Fibroblast of lung (primary cell): ENCODE measurements around the gene ABAT. TPM values are rescaled to one million over a fixed set of nuclear protein-coding genes. Genes with fewer than 3 reads are reported as not detected.
A peak's percentile ranks its signal among the peaks of the same experiment; 100 is the strongest.

Experiments
- DNase-seq, 2 donors: peaks; one replicate each; pipeline versions ENCODE4 v3.0.0 to v3.0.0-alpha.2; 2010; ENCODE audit warnings: low read depth in 2 of 2
- H2AFZ ChIP-seq: 2 replicates; pipeline ENCODE4 v1.5.1; 2012; ENCODE audit warnings: low read length, control low read depth, inconsistent platforms
- H3K27ac ChIP-seq: 2 replicates; pipeline ENCODE4 v1.5.1; 2011; ENCODE audit warnings: low read length, control low read depth; ENCODE audit not compliant: insufficient read depth
- H3K27me3 ChIP-seq: 2 replicates; pipeline ENCODE4 v1.5.1; 2011; ENCODE audit warnings: mild to moderate bottlenecking, low read length; ENCODE audit not compliant: control insufficient read depth, insufficient read depth
- H3K36me3 ChIP-seq: 2 replicates; pipeline ENCODE4 v1.5.1; 2011; ENCODE audit warnings: low read length; ENCODE audit not compliant: control insufficient read depth, insufficient read depth
- H3K4me1 ChIP-seq: 2 replicates; pipeline ENCODE4 v1.5.1; 2011; ENCODE audit warnings: low read length; ENCODE audit not compliant: control insufficient read depth, insufficient read depth; ENCODE audit errors: extremely low read depth
- H3K4me2 ChIP-seq: 2 replicates; pipeline ENCODE4 v1.5.1; 2011; ENCODE audit warnings: low read length, control low read depth; ENCODE audit not compliant: insufficient read depth; ENCODE audit errors: extremely low read depth
- H3K4me3 ChIP-seq, 4 experiments: fragments of 200-600 bp in 1 of 4; sonication (generic) in 1 of 4; replicated peaks in 1 of 4; 2 replicates each; pipeline ENCODE4 v1.5.1; 2011 to 2016; ENCODE audit warnings: low read length in 4 of 4, low read depth in 3 of 4, mild to moderate bottlenecking in 3 of 4, control low read depth in 2 of 4, inconsistent platforms in 1 of 4, mixed read lengths in 1 of 4; ENCODE audit not compliant: insufficient read depth in 1 of 4; ENCODE audit errors: control extremely low read depth in 1 of 4
- H3K79me2 ChIP-seq: 2 replicates; pipeline ENCODE4 v1.5.1; 2012; ENCODE audit warnings: mild to moderate bottlenecking, low read length, inconsistent platforms; ENCODE audit not compliant: control insufficient read depth, insufficient read depth
- H3K9ac ChIP-seq: 2 replicates; pipeline ENCODE4 v1.5.1; 2011; ENCODE audit warnings: mild to moderate bottlenecking, low read length, control low read depth; ENCODE audit not compliant: insufficient read depth
- H3K9me3 ChIP-seq: 2 replicates; pipeline ENCODE4 v1.5.1; 2012; ENCODE audit warnings: low read depth, low read length; ENCODE audit not compliant: control insufficient read depth, insufficient read depth
- H4K20me1 ChIP-seq: 2 replicates; pipeline ENCODE4 v1.5.1; 2011; ENCODE audit warnings: low read length; ENCODE audit not compliant: control insufficient read depth, insufficient read depth; ENCODE audit errors: extremely low read depth
- EZH2 ChIP-seq: IDR thresholded peaks from 2 replicates; pipeline ENCODE4 v1.5.1; 2012; ENCODE audit warnings: low read length, control low read depth, mild to moderate bottlenecking; ENCODE audit errors: missing control alignments
- polyA plus RNA-seq, 2 donors: library from polyadenylated mRNA; depleted of rRNA in 1 of 2; stranded (reverse) in 1 of 2; unstranded in 1 of 2; fragments of >200 nt; gene quantifications; 2 replicates each; pipeline ENCODE4 v1.2.1, GENCODE V29; 2011 to 2012; ENCODE audit warnings: missing spikeins in 1 of 2
- total RNA-seq: library from RNA; depleted of rRNA; stranded (reverse); fragments of >200 nt; gene quantifications from 2 replicates; pipeline ENCODE4 v1.2.1, GENCODE V29; 2014
- TF ChIP-seq, protein P1 (sequence below), 2 donors: IDR thresholded peaks in 1 of 2; conservative IDR thresholded peaks in 1 of 2; 1 replicate in 1 of 2; 2 replicates in 1 of 2; pipeline ENCODE4 v1.5.1; 2011 to 2012; ENCODE audit warnings: low read length in 2 of 2, control low read depth in 1 of 2, inconsistent platforms in 1 of 2, low read depth in 1 of 2, mild to moderate bottlenecking in 1 of 2

Gene ABAT
- total and polyA plus RNA-seq, 2 donors (not counting 1 experiment from before 2014, with no cell fraction given), result 1.8 TPM

DNA sequence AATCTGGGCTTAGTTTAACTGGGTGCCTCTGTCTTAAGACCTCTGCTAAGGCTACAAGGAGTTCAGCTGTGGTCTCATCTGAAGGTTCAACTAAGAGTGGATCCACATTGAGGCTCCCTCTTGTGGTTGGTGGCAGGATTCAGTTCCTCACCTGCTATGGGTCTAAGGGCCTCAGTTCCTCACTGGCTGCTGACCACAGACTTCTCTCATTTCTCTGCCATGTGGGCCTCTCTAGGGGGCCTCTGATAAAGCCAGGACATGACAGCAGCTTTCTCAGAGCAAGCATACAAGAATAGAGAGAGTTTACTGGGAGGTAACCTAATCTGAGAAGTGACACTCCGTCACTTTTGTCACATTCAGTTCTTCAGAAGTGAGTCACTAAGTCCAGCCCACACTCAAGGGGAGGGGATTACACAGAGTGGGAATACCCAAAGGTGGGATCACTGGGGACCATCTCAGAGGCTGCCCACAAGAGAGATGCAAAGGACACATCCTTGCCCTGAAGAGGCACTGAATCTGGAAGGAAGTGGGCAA is 19.2 kb upstream of the ABAT start:
- H3K79me2 ChIP-seq, result no peaks in the 10 kb centered on the region
- H4K20me1 ChIP-seq, result no peaks in the 10 kb centered on the region
- DNase-seq, result peak; percentile 18 to 39
- H3K9ac ChIP-seq, result no peak overlapping the region
- H3K36me3 ChIP-seq, result no peaks in the 10 kb centered on the region
- no peak overlapping the region for H3K4me2 ChIP-seq
- no peak overlapping the region for H2AFZ ChIP-seq
- no peaks in the 10 kb centered on the region for H3K27me3 ChIP-seq
- no peak overlapping the region for H3K27ac ChIP-seq
- TF ChIP-seq EZH2, result no peak
- TF ChIP-seq, protein P1, sequence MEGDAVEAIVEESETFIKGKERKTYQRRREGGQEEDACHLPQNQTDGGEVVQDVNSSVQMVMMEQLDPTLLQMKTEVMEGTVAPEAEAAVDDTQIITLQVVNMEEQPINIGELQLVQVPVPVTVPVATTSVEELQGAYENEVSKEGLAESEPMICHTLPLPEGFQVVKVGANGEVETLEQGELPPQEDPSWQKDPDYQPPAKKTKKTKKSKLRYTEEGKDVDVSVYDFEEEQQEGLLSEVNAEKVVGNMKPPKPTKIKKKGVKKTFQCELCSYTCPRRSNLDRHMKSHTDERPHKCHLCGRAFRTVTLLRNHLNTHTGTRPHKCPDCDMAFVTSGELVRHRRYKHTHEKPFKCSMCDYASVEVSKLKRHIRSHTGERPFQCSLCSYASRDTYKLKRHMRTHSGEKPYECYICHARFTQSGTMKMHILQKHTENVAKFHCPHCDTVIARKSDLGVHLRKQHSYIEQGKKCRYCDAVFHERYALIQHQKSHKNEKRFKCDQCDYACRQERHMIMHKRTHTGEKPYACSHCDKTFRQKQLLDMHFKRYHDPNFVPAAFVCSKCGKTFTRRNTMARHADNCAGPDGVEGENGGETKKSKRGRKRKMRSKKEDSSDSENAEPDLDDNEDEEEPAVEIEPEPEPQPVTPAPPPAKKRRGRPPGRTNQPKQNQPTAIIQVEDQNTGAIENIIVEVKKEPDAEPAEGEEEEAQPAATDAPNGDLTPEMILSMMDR (conservative IDR thresholded peaks at IDR 0.05 in 1 of 2, IDR thresholded peaks at IDR 0.05 in 1 of 2; ENCODE audit: low read depth in 1 of 2, low read length in 2 of 2), result peak; percentile 33 to 67
- H3K4me3 ChIP-seq, result no peak overlapping the region
- no peaks in the 10 kb centered on the region for H3K4me1 ChIP-seq
- no peaks in the 10 kb centered on the region for H3K9me3 ChIP-seq

DNA sequence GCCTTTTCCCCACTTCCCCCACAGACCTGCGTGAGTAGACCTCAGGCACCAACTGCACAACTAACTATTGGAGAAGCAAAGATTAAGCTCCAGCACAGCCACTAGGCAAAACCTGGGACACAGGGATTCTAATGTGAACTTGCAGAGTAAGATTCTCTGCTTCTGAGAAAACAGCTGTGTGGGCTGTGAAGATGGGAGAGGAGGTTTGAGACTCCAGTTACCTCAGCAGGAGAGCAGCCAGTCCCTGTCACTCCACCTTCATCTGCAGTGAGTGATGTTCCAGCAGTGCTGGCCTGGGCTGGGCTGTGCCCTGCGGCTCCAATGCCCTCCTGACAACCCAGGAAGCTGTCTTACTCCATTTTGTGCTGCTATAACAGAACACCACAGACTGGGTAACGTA is 18.0 kb upstream of the ABAT start:
- H3K79me2 ChIP-seq, result no peaks in the 10 kb centered on the region
- H3K4me1 ChIP-seq, result no peaks in the 10 kb centered on the region
- TF ChIP-seq, protein P1 (conservative IDR thresholded peaks at IDR 0.05 in 1 of 2, IDR thresholded peaks at IDR 0.05 in 1 of 2; ENCODE audit: low read depth in 1 of 2, low read length in 2 of 2), result no peak
- no peak for TF ChIP-seq EZH2
- no peaks in the 10 kb centered on the region for H3K27me3 ChIP-seq
- no peak for DNase-seq
- H3K4me3 ChIP-seq, result no peak overlapping the region
- no peaks in the 10 kb centered on the region for H3K36me3 ChIP-seq
- no peaks in the 10 kb centered on the region for H4K20me1 ChIP-seq
- H3K4me2 ChIP-seq, result no peak overlapping the region
- H3K27ac ChIP-seq, result no peak overlapping the region
- H3K9me3 ChIP-seq, result no peaks in the 10 kb centered on the region
- no peak overlapping the region for H3K9ac ChIP-seq
- no peak overlapping the region for H2AFZ ChIP-seq

DNA sequence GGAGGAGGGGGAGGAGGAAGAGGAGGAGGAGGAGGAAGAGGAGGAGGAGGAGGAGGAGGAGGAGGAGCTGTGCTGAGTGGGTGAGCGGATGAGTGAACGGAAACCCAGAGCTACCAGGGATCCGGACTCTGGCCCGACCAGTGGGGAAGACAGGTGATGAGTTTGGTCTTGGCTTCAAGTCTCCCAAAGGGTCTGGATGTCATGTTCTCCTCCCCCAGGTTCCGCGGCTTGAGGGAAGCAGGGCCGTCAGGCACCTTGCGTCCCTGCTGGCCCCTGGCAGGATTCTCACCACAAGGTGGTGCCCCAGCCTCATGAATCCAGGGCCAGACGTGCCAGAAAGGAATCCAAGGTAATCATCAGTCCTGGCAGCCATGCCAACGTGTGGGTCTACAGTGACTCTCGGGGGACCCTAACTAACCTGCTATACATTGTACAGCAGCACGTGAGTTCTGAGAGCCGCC is 13.5 kb upstream of the ABAT start:
- H3K4me1 ChIP-seq, result no peaks in the 10 kb centered on the region
- no peak overlapping the region for H3K27ac ChIP-seq
- H3K36me3 ChIP-seq, result no peaks in the 10 kb centered on the region
- peak; percentile 42 to 53 for DNase-seq
- H3K79me2 ChIP-seq, result no peaks in the 10 kb centered on the region
- no peaks in the 10 kb centered on the region for H3K9me3 ChIP-seq
- no peaks in the 10 kb centered on the region for H3K27me3 ChIP-seq
- no peaks in the 10 kb centered on the region for H4K20me1 ChIP-seq
- H3K4me3 ChIP-seq, result no peak overlapping the region
- no peak overlapping the region for H2AFZ ChIP-seq
- H3K4me2 ChIP-seq, result no peak overlapping the region
- TF ChIP-seq, protein P1 (conservative IDR thresholded peaks at IDR 0.05 in 1 of 2, IDR thresholded peaks at IDR 0.05 in 1 of 2; ENCODE audit: low read depth in 1 of 2, low read length in 2 of 2), result peak; percentile 54 to 75
- TF ChIP-seq EZH2, result no peak
- H3K9ac ChIP-seq, result no peak overlapping the region
